ENCODE results near the gene FAM98C. TPM values are rescaled to one million over a fixed set of nuclear protein-coding genes. Genes with fewer than 3 reads are reported as not detected.

Gene FAM98C
- polyA plus RNA-seq, 1 donor (not counting 4 experiments of a cell fraction or from before 2014, with no cell fraction given): 5.8 TPM

- H3K9me3 ChIP-seq (ENCODE audit: control insufficient read depth, low read depth, low read length): no peaks in the 10 kb centered on the region
- no peak overlapping the region for H3K4me3 ChIP-seq (ENCODE audit: control insufficient read depth in 2 of 3, extremely low read depth in 1 of 3, insufficient read depth in 2 of 3, low read depth in 1 of 3, low read length in 3 of 3)
- H3K4me1 ChIP-seq (ENCODE audit: control insufficient read depth, extremely low read depth, insufficient read depth, low read length): no peaks in the 10 kb centered on the region
- no peaks in the 10 kb centered on the region for H3K79me2 ChIP-seq (ENCODE audit: control insufficient read depth, insufficient read depth, low read length)
- H3K36me3 ChIP-seq (ENCODE audit: control insufficient read depth in 2 of 2, extremely low read depth in 1 of 2, insufficient read depth in 2 of 2, low read length in 2 of 2): no peaks in the 10 kb centered on the region
- TF ChIP-seq CTCF (optimal IDR thresholded peaks at IDR 0.05 in 1 of 3, IDR thresholded peaks at IDR 0.05 in 1 of 3, conservative IDR thresholded peaks at IDR 0.05 in 1 of 3; ENCODE audit: extremely low read depth in 1 of 3, insufficient read depth in 2 of 3, low read length in 3 of 3): no peak
- no peak for TF ChIP-seq EZH2 (IDR thresholded peaks at IDR 0.05; ENCODE audit: low read length)
- no peaks in the 10 kb centered on the region for H3K9me1 ChIP-seq (ENCODE audit: control insufficient read depth, extremely low read depth, insufficient read depth, low read length)
- H3K4me2 ChIP-seq (ENCODE audit: control insufficient read depth, extremely low read depth, insufficient read depth, low read depth, low read length): no peak overlapping the region
- dilution Hi-C loops (cut with MboI; ENCODE audit: extremely low pct_ligation_motif_present, low sequenced_read_pairs): no loop called here
- H4K20me1 ChIP-seq (ENCODE audit: control insufficient read depth, extremely low read depth, insufficient read depth, low read length): no peaks in the 10 kb centered on the region
- no peak overlapping the region for H3K27ac ChIP-seq (ENCODE audit: control insufficient read depth, insufficient read depth, low read length)
- H2AFZ ChIP-seq (ENCODE audit: control insufficient read depth, low read length): no peak overlapping the region
- FAIRE-seq (no peak), DNase-seq (ENCODE audit: low read depth, low spot score) (no peak)
- no peak overlapping the region for H3K9ac ChIP-seq (ENCODE audit: control insufficient read depth, extremely low read depth, insufficient read depth, low read length)
- H3K27me3 ChIP-seq (ENCODE audit: control insufficient read depth, extremely low read depth, insufficient read depth, low read length): no peaks in the 10 kb centered on the region
Observed at GRCh38 chr19:38455031-38455430, 52.1 kb downstream of the FAM98C start.

GRCh38 chr19:38457202-38457601 lies 54.3 kb downstream of the FAM98C start:
- no peak overlapping the region for H3K9ac ChIP-seq (ENCODE audit: control insufficient read depth, extremely low read depth, insufficient read depth, low read length)
- H3K9me3 ChIP-seq (ENCODE audit: control insufficient read depth, low read depth, low read length): no peaks in the 10 kb centered on the region
- no peak overlapping the region for H3K27ac ChIP-seq (ENCODE audit: control insufficient read depth, insufficient read depth, low read length)
- no peaks in the 10 kb centered on the region for H3K4me1 ChIP-seq (ENCODE audit: control insufficient read depth, extremely low read depth, insufficient read depth, low read length)
- dilution Hi-C loops (cut with MboI; ENCODE audit: extremely low pct_ligation_motif_present, low sequenced_read_pairs): no loop called here
- no peaks in the 10 kb centered on the region for H3K79me2 ChIP-seq (ENCODE audit: control insufficient read depth, insufficient read depth, low read length)
- no peak for DNase-seq (ENCODE audit: low read depth, low spot score)
- no peak for TF ChIP-seq EZH2 (IDR thresholded peaks at IDR 0.05; ENCODE audit: low read length)
- no peak for TF ChIP-seq CTCF (optimal IDR thresholded peaks at IDR 0.05 in 1 of 3, IDR thresholded peaks at IDR 0.05 in 1 of 3, conservative IDR thresholded peaks at IDR 0.05 in 1 of 3; ENCODE audit: extremely low read depth in 1 of 3, insufficient read depth in 2 of 3, low read length in 3 of 3)
- no peaks in the 10 kb centered on the region for H3K9me1 ChIP-seq (ENCODE audit: control insufficient read depth, extremely low read depth, insufficient read depth, low read length)
- FAIRE-seq: no peak
- H3K4me3 ChIP-seq (ENCODE audit: control insufficient read depth in 2 of 3, extremely low read depth in 1 of 3, insufficient read depth in 2 of 3, low read depth in 1 of 3, low read length in 3 of 3): no peak overlapping the region
- no peak overlapping the region for H2AFZ ChIP-seq (ENCODE audit: control insufficient read depth, low read length)
- H3K4me2 ChIP-seq (ENCODE audit: control insufficient read depth, extremely low read depth, insufficient read depth, low read depth, low read length): no peak overlapping the region
- no peaks in the 10 kb centered on the region for H3K27me3 ChIP-seq (ENCODE audit: control insufficient read depth, extremely low read depth, insufficient read depth, low read length)
- no peaks in the 10 kb centered on the region for H4K20me1 ChIP-seq (ENCODE audit: control insufficient read depth, extremely low read depth, insufficient read depth, low read length)
- H3K36me3 ChIP-seq (ENCODE audit: control insufficient read depth in 2 of 2, extremely low read depth in 1 of 2, insufficient read depth in 2 of 2, low read length in 2 of 2): no peaks in the 10 kb centered on the region

All from keratinocyte (primary cell).